ENCODE measurements around the gene ACKR3. TPM values are rescaled to one million over a fixed set of nuclear protein-coding genes. Genes with fewer than 3 reads are reported as not detected.

The ACKR3 gene
- total and polyA plus RNA-seq, 2 donors (not counting 1 experiment from before 2014, with no cell fraction given) = 0.17 to 1.5 TPM

DNA sequence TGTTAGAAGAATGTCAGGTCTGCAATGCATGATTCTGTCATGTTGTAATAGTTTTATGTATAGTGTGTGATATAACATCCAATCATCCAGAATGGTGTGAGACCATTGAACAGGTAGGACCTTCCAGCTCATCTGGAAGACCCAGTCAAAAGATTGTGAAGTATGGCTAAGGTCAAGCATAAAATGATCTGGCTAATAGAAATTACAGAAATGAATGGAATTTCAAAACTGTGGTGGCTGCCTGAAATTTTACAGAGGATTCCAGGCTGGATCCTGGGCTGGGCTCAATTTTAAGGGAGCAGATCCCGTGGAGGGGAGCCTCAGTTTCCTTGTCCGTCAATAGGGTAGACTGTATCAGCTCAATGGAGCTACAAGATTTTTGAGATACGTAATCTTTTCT lies 39.1 kb downstream of the ACKR3 start:
- H2AFZ ChIP-seq (ENCODE audit: low read length) = no peak overlapping the region
- no peak overlapping the region for H3K4me3 ChIP-seq (replicated peaks in 1 of 4; ENCODE audit: control extremely low read depth in 1 of 4, insufficient read depth in 1 of 4, low read depth in 3 of 4, low read length in 4 of 4)
- H3K9ac ChIP-seq (ENCODE audit: insufficient read depth, low read length) = no peak overlapping the region
- no peaks in the 10 kb centered on the region for H3K79me2 ChIP-seq (ENCODE audit: control insufficient read depth, insufficient read depth, low read length)
- H3K4me1 ChIP-seq (ENCODE audit: control insufficient read depth, extremely low read depth, insufficient read depth, low read length) = no peaks in the 10 kb centered on the region
- H3K27me3 ChIP-seq (ENCODE audit: control insufficient read depth, insufficient read depth, low read length) = no peaks in the 10 kb centered on the region
- no peaks in the 10 kb centered on the region for H3K36me3 ChIP-seq (ENCODE audit: control insufficient read depth, insufficient read depth, low read length)
- H3K9me3 ChIP-seq (ENCODE audit: control insufficient read depth, insufficient read depth, low read depth, low read length) = no peaks in the 10 kb centered on the region
- H3K27ac ChIP-seq (ENCODE audit: insufficient read depth, low read length) = no peak overlapping the region
- H3K4me2 ChIP-seq (ENCODE audit: extremely low read depth, insufficient read depth, low read length) = no peak overlapping the region
- DNase-seq (ENCODE audit: low read depth in 2 of 2) = peak in 1 of 2 donors; percentile 31
- no peak for TF ChIP-seq EZH2 (IDR thresholded peaks at IDR 0.05; ENCODE audit: low read length, missing control alignments)
- TF ChIP-seq, protein P1, sequence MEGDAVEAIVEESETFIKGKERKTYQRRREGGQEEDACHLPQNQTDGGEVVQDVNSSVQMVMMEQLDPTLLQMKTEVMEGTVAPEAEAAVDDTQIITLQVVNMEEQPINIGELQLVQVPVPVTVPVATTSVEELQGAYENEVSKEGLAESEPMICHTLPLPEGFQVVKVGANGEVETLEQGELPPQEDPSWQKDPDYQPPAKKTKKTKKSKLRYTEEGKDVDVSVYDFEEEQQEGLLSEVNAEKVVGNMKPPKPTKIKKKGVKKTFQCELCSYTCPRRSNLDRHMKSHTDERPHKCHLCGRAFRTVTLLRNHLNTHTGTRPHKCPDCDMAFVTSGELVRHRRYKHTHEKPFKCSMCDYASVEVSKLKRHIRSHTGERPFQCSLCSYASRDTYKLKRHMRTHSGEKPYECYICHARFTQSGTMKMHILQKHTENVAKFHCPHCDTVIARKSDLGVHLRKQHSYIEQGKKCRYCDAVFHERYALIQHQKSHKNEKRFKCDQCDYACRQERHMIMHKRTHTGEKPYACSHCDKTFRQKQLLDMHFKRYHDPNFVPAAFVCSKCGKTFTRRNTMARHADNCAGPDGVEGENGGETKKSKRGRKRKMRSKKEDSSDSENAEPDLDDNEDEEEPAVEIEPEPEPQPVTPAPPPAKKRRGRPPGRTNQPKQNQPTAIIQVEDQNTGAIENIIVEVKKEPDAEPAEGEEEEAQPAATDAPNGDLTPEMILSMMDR (conservative IDR thresholded peaks at IDR 0.05 in 1 of 2, IDR thresholded peaks at IDR 0.05 in 1 of 2; ENCODE audit: low read depth in 1 of 2, low read length in 2 of 2) = no peak
- H4K20me1 ChIP-seq (ENCODE audit: control insufficient read depth, extremely low read depth, insufficient read depth, low read length) = no peaks in the 10 kb centered on the region

DNA sequence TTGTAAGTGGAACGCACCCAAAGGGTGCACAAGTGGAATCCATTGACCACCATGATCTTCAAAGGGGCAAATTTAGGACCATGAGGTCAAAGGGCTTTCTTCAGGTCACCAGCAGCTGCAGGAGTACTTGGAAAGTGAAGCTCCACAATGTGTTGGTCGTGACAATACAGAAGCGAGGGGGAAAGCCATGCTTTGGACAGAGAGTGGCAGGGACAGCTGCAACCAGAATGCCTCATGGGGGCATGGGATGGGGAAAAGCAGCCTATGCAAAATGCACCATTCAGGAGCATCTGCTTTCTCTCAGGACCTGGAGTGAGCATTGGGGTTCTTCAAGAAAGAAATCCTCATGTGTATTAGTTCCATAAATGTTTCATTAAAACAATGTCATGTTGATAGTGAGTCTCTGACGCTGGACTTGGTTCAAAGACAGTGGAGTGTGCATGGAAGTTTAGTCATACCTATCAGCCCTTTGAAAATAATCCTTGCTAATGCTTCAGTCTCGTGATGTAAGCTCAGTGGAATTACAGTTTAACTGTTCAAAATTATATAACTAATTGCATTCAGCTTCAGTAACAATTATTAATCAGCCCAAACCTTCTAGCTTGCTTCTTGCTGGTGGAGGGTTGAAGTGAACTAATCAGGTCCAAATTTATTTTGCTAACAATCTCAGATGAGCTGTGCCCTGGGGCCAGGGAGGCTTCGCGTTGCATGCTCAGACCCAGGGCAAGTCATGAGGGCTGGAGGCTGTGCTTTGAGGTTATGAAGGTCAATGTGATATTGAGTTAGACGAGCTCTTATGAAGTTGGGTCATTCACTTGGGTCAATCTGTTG lies 41.6 kb downstream of the ACKR3 start:
- Histone ChIP-seq H4K20me1 (ENCODE audit: control insufficient read depth, extremely low read depth, insufficient read depth, low read length) (no peaks in the 10 kb centered on the region), H3K4me1 (ENCODE audit: control insufficient read depth, extremely low read depth, insufficient read depth, low read length) (no peaks in the 10 kb centered on the region), H3K27me3 (ENCODE audit: control insufficient read depth, insufficient read depth, low read length) (no peaks in the 10 kb centered on the region), H3K4me3 (replicated peaks in 1 of 4; ENCODE audit: control extremely low read depth in 1 of 4, insufficient read depth in 1 of 4, low read depth in 3 of 4, low read length in 4 of 4) (no peak overlapping the region), H3K9me3 (ENCODE audit: control insufficient read depth, insufficient read depth, low read depth, low read length) (no peaks in the 10 kb centered on the region), H3K9ac (ENCODE audit: insufficient read depth, low read length) (no peak overlapping the region), H3K27ac (ENCODE audit: insufficient read depth, low read length) (no peak overlapping the region), H2AFZ (ENCODE audit: low read length) (no peak overlapping the region), H3K79me2 (ENCODE audit: control insufficient read depth, insufficient read depth, low read length) (no peaks in the 10 kb centered on the region), H3K4me2 (ENCODE audit: extremely low read depth, insufficient read depth, low read length) (no peak overlapping the region), H3K36me3 (ENCODE audit: control insufficient read depth, insufficient read depth, low read length) (no peaks in the 10 kb centered on the region)
- DNase-seq (ENCODE audit: low read depth in 2 of 2) = peak in 1 of 2 donors; percentile 70
- no peak for TF ChIP-seq EZH2 (IDR thresholded peaks at IDR 0.05; ENCODE audit: low read length, missing control alignments)
- TF ChIP-seq, protein P1 (conservative IDR thresholded peaks at IDR 0.05 in 1 of 2, IDR thresholded peaks at IDR 0.05 in 1 of 2; ENCODE audit: low read depth in 1 of 2, low read length in 2 of 2) = no peak

DNA sequence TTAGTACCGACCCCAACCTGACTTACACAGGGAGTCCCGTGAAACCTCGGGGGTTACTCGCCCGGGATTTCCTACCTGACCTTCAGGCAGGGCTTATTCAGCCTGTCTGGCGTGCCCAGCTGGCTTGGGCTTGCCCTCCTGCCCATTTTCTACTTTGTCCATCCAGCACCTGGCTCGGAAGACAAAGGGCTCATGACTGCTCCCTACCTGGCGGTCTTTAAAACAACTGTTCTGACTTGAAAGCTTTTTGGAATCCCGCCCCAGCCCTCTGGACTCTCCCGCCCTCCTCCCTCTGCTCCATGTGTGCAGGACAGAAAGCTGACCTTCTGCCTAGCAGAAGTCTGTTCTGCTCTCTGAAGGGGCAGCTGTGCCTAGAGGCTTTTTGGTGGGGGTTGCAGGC lies 43.1 kb downstream of the ACKR3 start:
- Histone ChIP-seq H3K9ac (ENCODE audit: insufficient read depth, low read length) (no peak overlapping the region), H3K4me3 (replicated peaks in 1 of 4; ENCODE audit: control extremely low read depth in 1 of 4, insufficient read depth in 1 of 4, low read depth in 3 of 4, low read length in 4 of 4) (no peak overlapping the region), H3K27me3 (ENCODE audit: control insufficient read depth, insufficient read depth, low read length) (no peaks in the 10 kb centered on the region), H3K79me2 (ENCODE audit: control insufficient read depth, insufficient read depth, low read length) (no peaks in the 10 kb centered on the region), H3K9me3 (ENCODE audit: control insufficient read depth, insufficient read depth, low read depth, low read length) (no peaks in the 10 kb centered on the region), H2AFZ (ENCODE audit: low read length) (no peak overlapping the region), H4K20me1 (ENCODE audit: control insufficient read depth, extremely low read depth, insufficient read depth, low read length) (no peaks in the 10 kb centered on the region), H3K27ac (ENCODE audit: insufficient read depth, low read length) (no peak overlapping the region), H3K4me2 (ENCODE audit: extremely low read depth, insufficient read depth, low read length) (no peak overlapping the region), H3K4me1 (ENCODE audit: control insufficient read depth, extremely low read depth, insufficient read depth, low read length) (no peaks in the 10 kb centered on the region), H3K36me3 (ENCODE audit: control insufficient read depth, insufficient read depth, low read length) (no peaks in the 10 kb centered on the region)
- no peak for DNase-seq (ENCODE audit: low read depth in 2 of 2)
- TF ChIP-seq, protein P1 (conservative IDR thresholded peaks at IDR 0.05 in 1 of 2, IDR thresholded peaks at IDR 0.05 in 1 of 2; ENCODE audit: low read depth in 1 of 2, low read length in 2 of 2) = no peak
- TF ChIP-seq EZH2 (IDR thresholded peaks at IDR 0.05; ENCODE audit: low read length, missing control alignments) = no peak
